Colonic mucosa (tissue), 4 donors: ENCODE measurements around the gene ZNF653. TPM values are rescaled to one million over a fixed set of nuclear protein-coding genes. Genes with fewer than 3 reads are reported as not detected.
"Not testable (repeated sequence)": the region's sequence is repeated elsewhere in the genome, so short reads cannot be mapped to it uniquely, and the experiment has no call there.

Experiments used
- DNase-seq: peaks from one replicate; pipeline ENCODE4 v3.0.0-alpha.2; 2020
- H3K27ac ChIP-seq: fragments of 200-600 bp; one replicate; pipeline ENCODE4 v1.8.0; 2021
- H3K27me3 ChIP-seq: fragments of 200-600 bp; one replicate; pipeline ENCODE4 v1.8.0; 2021
- H3K36me3 ChIP-seq: fragments of 200-600 bp; one replicate; pipeline ENCODE4 v1.8.0; 2021
- H3K4me1 ChIP-seq: fragments of 200-600 bp; one replicate; pipeline ENCODE4 v1.8.0; 2021; ENCODE audit warnings: mild to moderate bottlenecking
- H3K4me3 ChIP-seq: fragments of 200-600 bp; one replicate; pipeline ENCODE4 v1.8.0; 2021
- H3K9ac ChIP-seq, 2 donors: one replicate each; pipeline ENCODE4 v1.7.0; 2013; ENCODE audit warnings: control low read depth in 2 of 2, low read depth in 2 of 2, low read length in 2 of 2
- H3K9me3 ChIP-seq: fragments of 200-600 bp; one replicate; pipeline ENCODE4 v1.8.0; 2021
- CTCF ChIP-seq: fragments of 200-600 bp; IDR thresholded peaks from one replicate; pipeline ENCODE4 v1.8.0; 2022; ENCODE audit warnings: antibody characterized with exemption, mild to moderate bottlenecking
- intact Hi-C: fragments of 100-400 bp; cut with DNase I; formaldehyde crosslinking; loops from one replicate; pipeline ENCODE4 v1.14.1; 2022
- total RNA-seq, 2 donors: library from RNA; stranded (reverse); fragmentation: NEBNext Ultra II Directional in 1 of 2; extraction: Animal tissue kit (Norgen Biotek cat#: 25700) in 1 of 2; gene quantifications; one replicate each; pipeline ENCODE4 v1.2.1, GENCODE V29; 2021
- donor health status: healthy.
- donor health status: DM: no; HTN: no; CAD: no.
- donor health status: DM: no; HTN: no; CAD: no.

Gene ZNF653
- total RNA-seq, 2 donors from 2014 or later, result 10.6 to 14.2 TPM

GRCh38 chr19:11465600-11465999, 40.0 kb downstream of the ZNF653 start:
- no peak for DNase-seq
- TF ChIP-seq CTCF, result no peak
- intact Hi-C loops, result no loop called here
- H3K4me1 ChIP-seq, result no peaks in the 10 kb centered on the region
- H3K9ac ChIP-seq, result no peak overlapping the region
- H3K9me3 ChIP-seq, result no peaks in the 10 kb centered on the region
- H3K4me3 ChIP-seq, result no peak overlapping the region
- no peaks in the 10 kb centered on the region for H3K36me3 ChIP-seq
- no peaks in the 10 kb centered on the region for H3K27me3 ChIP-seq
- H3K27ac ChIP-seq, result no peak overlapping the region

GRCh38 chr19:11464333-11465265, 41.0 kb downstream of the ZNF653 start:
- H3K4me1 ChIP-seq, result no peaks in the 10 kb centered on the region
- intact Hi-C loops, result no loop called here
- no peak overlapping the region for H3K4me3 ChIP-seq
- no peaks in the 10 kb centered on the region for H3K9me3 ChIP-seq
- no peak overlapping the region for H3K27ac ChIP-seq
- H3K9ac ChIP-seq, result no peak overlapping the region
- DNase-seq, result no peak
- H3K36me3 ChIP-seq, result no peaks in the 10 kb centered on the region
- H3K27me3 ChIP-seq, result no peaks in the 10 kb centered on the region
- no peak for TF ChIP-seq CTCF

GRCh38 chr19:11463391-11463790, 42.2 kb downstream of the ZNF653 start:
- intact Hi-C loops, result no loop called here
- no peak overlapping the region for H3K9ac ChIP-seq
- H3K4me1 ChIP-seq, result no peaks in the 10 kb centered on the region
- H3K27me3 ChIP-seq, result no peaks in the 10 kb centered on the region
- no peak for DNase-seq
- H3K4me3 ChIP-seq, result no peak overlapping the region
- H3K9me3 ChIP-seq, result no peaks in the 10 kb centered on the region
- no peaks in the 10 kb centered on the region for H3K36me3 ChIP-seq
- TF ChIP-seq CTCF, result no peak
- H3K27ac ChIP-seq, result no peak overlapping the region

GRCh38 chr19:11461453-11461852, 44.2 kb downstream of the ZNF653 start:
- Histone ChIP-seq H3K27ac (no peak overlapping the region), H3K27me3 (no peaks in the 10 kb centered on the region), H3K9me3 (no peaks in the 10 kb centered on the region), H3K36me3 (no peaks in the 10 kb centered on the region), H3K9ac (no peak overlapping the region), H3K4me1 (no peaks in the 10 kb centered on the region), H3K4me3 (no peak overlapping the region)
- no peak for DNase-seq
- intact Hi-C loops, result no loop called here
- TF ChIP-seq CTCF, result no peak

- TF ChIP-seq CTCF, result no peak
- Histone ChIP-seq H3K36me3 (no peaks in the 10 kb centered on the region), H3K9ac (no peak overlapping the region), H3K27ac (no peak overlapping the region), H3K4me3 (no peak overlapping the region), H3K9me3 (no peaks in the 10 kb centered on the region), H3K4me1 (no peaks in the 10 kb centered on the region), H3K27me3 (no peaks in the 10 kb centered on the region)
- intact Hi-C loops, result no loop called here
- no peak for DNase-seq
Measured at GRCh38 chr19:11460207-11460606, 45.4 kb downstream of the ZNF653 start.

- H3K36me3 ChIP-seq, H3K4me1 ChIP-seq, DNase-seq, H3K4me3 ChIP-seq, H3K9ac ChIP-seq, H3K9me3 ChIP-seq, intact Hi-C loops, H3K27me3 ChIP-seq, H3K27ac ChIP-seq: not testable (repeated sequence)
Measured at GRCh38 chr19:11458912-11459311, 46.7 kb downstream of the ZNF653 start.
